Left lung (tissue), 10 donors: ENCODE results near the gene GPI. TPM values are rescaled to one million over a fixed set of nuclear protein-coding genes. Genes with fewer than 3 reads are reported as not detected.

Experiments used
- ATAC-seq: fragments of 200-7000 bp; cut with Tn5 transposase; one replicate; pipeline ENCODE4 v1.9.1; 2020; ENCODE audit warnings: moderate library complexity
- DNase-seq, 4 donors: peaks; one replicate each; pipeline ENCODE4 v3.0.0-alpha.2; 2013 to 2020
- H3K27ac ChIP-seq, 2 donors: fragments of 200-600 bp; sonication (generic) in 1 of 2; one replicate each; pipeline versions ENCODE4 v1.5.0 to v1.8.0; 2020 to 2021
- H3K27me3 ChIP-seq, 2 donors: fragments of 200-600 bp; sonication (generic) in 1 of 2; one replicate each; pipeline versions ENCODE4 v1.5.0 to v1.8.0; 2020 to 2021
- H3K36me3 ChIP-seq, 2 donors: fragments of 200-600 bp; sonication (generic) in 1 of 2; one replicate each; pipeline versions ENCODE4 v1.5.0 to v1.8.0; 2020 to 2021
- H3K4me1 ChIP-seq, 2 donors: fragments of 200-600 bp; one replicate each; pipeline ENCODE4 v1.8.0; 2021
- H3K4me3 ChIP-seq, 2 donors: fragments of 200-600 bp; sonication (generic) in 1 of 2; one replicate each; pipeline versions ENCODE4 v1.5.0 to v1.8.0; 2020 to 2021; ENCODE audit warnings: mild to moderate bottlenecking in 1 of 2
- H3K9me3 ChIP-seq, 2 donors: fragments of 200-600 bp; sonication (generic) in 1 of 2; one replicate each; pipeline versions ENCODE4 v1.5.0 to v1.8.0; 2020 to 2021
- CTCF ChIP-seq, 2 donors: fragments of 200-600 bp; sonication (generic) in 1 of 2; IDR thresholded peaks; one replicate each; pipeline versions ENCODE4 v1.5.0 to v1.8.0; 2021; ENCODE audit warnings: antibody characterized with exemption in 2 of 2
- intact Hi-C, 2 donors: fragments of 100-400 bp; cut with DNase I; formaldehyde crosslinking; loops; one replicate each; pipeline versions ENCODE4 v1.11.2 to v1.14.2; 2022
- polyA plus RNA-seq, 6 donors: library from polyadenylated mRNA; unstranded; fragments of 120-200 nt; gene quantifications; one replicate each; pipeline ENCODE4 v1.2.1, GENCODE V29; 2013; ENCODE audit not compliant: insufficient read length in 6 of 6
- total RNA-seq, 2 donors: library from RNA; stranded (reverse); fragmentation: NEBNext Ultra II Directional; extraction: Animal tissue kit (Norgen Biotek cat#: 25700); gene quantifications; one replicate each; pipeline ENCODE4 v1.2.1, GENCODE V29; 2021
- donor health status: DM: no; HTN: yes; CAD: no.
- donor health status: DM: no; HTN: no; CAD: no.

GPI gene
- total and polyA plus RNA-seq, 8 donors, result 99.2 to 248 (median 108) TPM

GRCh38 chr19:34362679-34363069 is 2.3 kb upstream of the GPI start:
- intact Hi-C loops, result no loop called here
- Histone ChIP-seq H3K27ac (no peak overlapping the region), H3K9me3 (no peaks in the 10 kb centered on the region), H3K27me3 (no peaks in the 10 kb centered on the region), H3K4me3 (no peak overlapping the region), H3K36me3 (peaks cover 0 to 8% of the 10 kb centered on the region in 2 donors), H3K4me1 (peaks cover 16 to 44% of the 10 kb centered on the region in 2 donors)
- ATAC-seq (no peak), DNase-seq (peak in 1 of 4 donors; percentile 17)
- TF ChIP-seq CTCF (IDR thresholded peaks at IDR 0.05), result no peak

GRCh38 chr19:34363094-34363493 is 1.9 kb upstream of the GPI start:
- H3K9me3 ChIP-seq, result no peaks in the 10 kb centered on the region
- peaks cover 16 to 48% of the 10 kb centered on the region in 2 donors for H3K4me1 ChIP-seq
- H3K27ac ChIP-seq, result no peak overlapping the region
- intact Hi-C loops, result no loop called here
- DNase-seq, result peak in 1 of 4 donors; percentile 0
- ATAC-seq, result no peak
- no peak overlapping the region for H3K4me3 ChIP-seq
- no peak for TF ChIP-seq CTCF (IDR thresholded peaks at IDR 0.05)
- peaks cover 0 to 12% of the 10 kb centered on the region in 2 donors for H3K36me3 ChIP-seq
- H3K27me3 ChIP-seq, result no peaks in the 10 kb centered on the region

GRCh38 chr19:34363930-34364329 is 1.1 kb upstream of the GPI start:
- Histone ChIP-seq H3K4me1 (peaks cover 11 to 44% of the 10 kb centered on the region in 2 donors), H3K9me3 (no peaks in the 10 kb centered on the region), H3K4me3 (no peak overlapping the region), H3K27ac (no peak overlapping the region), H3K27me3 (no peaks in the 10 kb centered on the region), H3K36me3 (peaks cover 0 to 20% of the 10 kb centered on the region in 2 donors)
- ATAC-seq (no peak), DNase-seq (peak in 1 of 4 donors; percentile 5)
- TF ChIP-seq CTCF (IDR thresholded peaks at IDR 0.05), result no peak
- intact Hi-C loops, result no loop called here

- Histone ChIP-seq H3K36me3 (peaks cover 0 to 25% of the 10 kb centered on the region in 2 donors), H3K27ac (peak overlapping the region; percentile 36 to 80), H3K27me3 (no peaks in the 10 kb centered on the region), H3K4me3 (peak overlapping the region; percentile 77 to 97), H3K4me1 (peaks cover 11 to 40% of the 10 kb centered on the region in 2 donors), H3K9me3 (no peaks in the 10 kb centered on the region)
- intact Hi-C loops, result no loop called here
- peak in 1 of 4 donors; percentile 55 for DNase-seq
- no peak for TF ChIP-seq CTCF (IDR thresholded peaks at IDR 0.05)
- ATAC-seq, result no peak
Observed at GRCh38 chr19:34364462-34364829, 550 bp upstream of the GPI start.

GRCh38 chr19:34365463-34366401 is 736 bp downstream of the GPI start:
- Histone ChIP-seq H3K27ac (peak overlapping the region; percentile 49 to 80), H3K36me3 (peaks cover 0 to 38% of the 10 kb centered on the region in 2 donors), H3K9me3 (no peaks in the 10 kb centered on the region), H3K4me3 (peak overlapping the region; percentile 77 to 97), H3K4me1 (peaks cover 11 to 33% of the 10 kb centered on the region in 2 donors), H3K27me3 (no peaks in the 10 kb centered on the region)
- DNase-seq (peak in 3 of 4 donors; percentile 32 to 86 (median 57)), ATAC-seq (peak; percentile 57)
- no peak for TF ChIP-seq CTCF (IDR thresholded peaks at IDR 0.05)
- intact Hi-C loops, result no loop called here
